Measurements from ENCODE around the gene OR51B4.
"Not testable (repeated sequence)": the region's sequence is repeated elsewhere in the genome, so short reads cannot be mapped to it uniquely, and the experiment has no call there.

The OR51B4 gene

GRCh38 chr11:5339771-5340322, 38.1 kb upstream of the OR51B4 start:
- no peak for TF ChIP-seq EZH2phosphoT487 (conservative IDR thresholded peaks at IDR 0.05; ENCODE audit: low read length)
- TF ChIP-seq, protein P1, sequence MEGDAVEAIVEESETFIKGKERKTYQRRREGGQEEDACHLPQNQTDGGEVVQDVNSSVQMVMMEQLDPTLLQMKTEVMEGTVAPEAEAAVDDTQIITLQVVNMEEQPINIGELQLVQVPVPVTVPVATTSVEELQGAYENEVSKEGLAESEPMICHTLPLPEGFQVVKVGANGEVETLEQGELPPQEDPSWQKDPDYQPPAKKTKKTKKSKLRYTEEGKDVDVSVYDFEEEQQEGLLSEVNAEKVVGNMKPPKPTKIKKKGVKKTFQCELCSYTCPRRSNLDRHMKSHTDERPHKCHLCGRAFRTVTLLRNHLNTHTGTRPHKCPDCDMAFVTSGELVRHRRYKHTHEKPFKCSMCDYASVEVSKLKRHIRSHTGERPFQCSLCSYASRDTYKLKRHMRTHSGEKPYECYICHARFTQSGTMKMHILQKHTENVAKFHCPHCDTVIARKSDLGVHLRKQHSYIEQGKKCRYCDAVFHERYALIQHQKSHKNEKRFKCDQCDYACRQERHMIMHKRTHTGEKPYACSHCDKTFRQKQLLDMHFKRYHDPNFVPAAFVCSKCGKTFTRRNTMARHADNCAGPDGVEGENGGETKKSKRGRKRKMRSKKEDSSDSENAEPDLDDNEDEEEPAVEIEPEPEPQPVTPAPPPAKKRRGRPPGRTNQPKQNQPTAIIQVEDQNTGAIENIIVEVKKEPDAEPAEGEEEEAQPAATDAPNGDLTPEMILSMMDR (IDR thresholded peaks at IDR 0.05; ENCODE audit: insufficient read depth, low read length, poor library complexity, severe bottlenecking): no peak
- Histone ChIP-seq H3F3A (ENCODE audit: insufficient read depth) (no peaks in the 10 kb centered on the region), H2AFZ (ENCODE audit: low read depth, low read length, severe bottlenecking) (no peak overlapping the region), H3K9me2 (replicated peaks; ENCODE audit: insufficient read depth, low read length) (no peaks in the 10 kb centered on the region), H3K27me3 (ENCODE audit: low read length) (no peaks in the 10 kb centered on the region), H3K4me3 (ENCODE audit: insufficient read depth, low read length, poor library complexity, severe bottlenecking) (no peak overlapping the region), H4K20me1 (ENCODE audit: low read depth, low read length) (no peaks in the 10 kb centered on the region), H3K27ac (ENCODE audit: low read depth, low read length) (no peak overlapping the region), H3K9ac (ENCODE audit: low read length) (no peak overlapping the region), H3K79me2 (ENCODE audit: insufficient read depth, low read length) (no peaks in the 10 kb centered on the region), H3K4me2 (ENCODE audit: low read depth, low read length, poor library complexity, severe bottlenecking) (no peak overlapping the region), H3K9me3 (ENCODE audit: insufficient read depth, low read length) (no peaks in the 10 kb centered on the region), H3K36me3 (ENCODE audit: low read length) (no peaks in the 10 kb centered on the region)

DNA sequence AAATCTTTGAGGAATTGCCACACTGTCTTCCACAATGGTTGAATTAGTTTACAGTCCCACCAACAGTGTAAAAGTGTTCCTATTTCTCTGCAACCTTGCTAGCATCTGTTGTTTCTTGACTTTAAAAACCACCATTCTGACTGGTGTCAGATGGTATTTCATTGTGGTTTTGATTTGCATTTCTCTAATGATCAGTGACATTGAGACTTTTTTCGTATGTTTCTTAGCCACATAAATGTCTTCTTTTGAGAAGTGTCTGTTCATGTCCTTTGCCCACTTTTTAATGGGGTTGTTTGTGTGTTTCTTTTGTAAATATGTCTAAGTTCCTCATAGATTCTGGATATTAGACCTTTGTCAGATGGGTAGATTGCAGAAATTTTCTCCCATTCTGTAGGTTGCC, 35.5 kb upstream of the OR51B4 start:
- not testable (repeated sequence) for H3K4me3 ChIP-seq (ENCODE audit: insufficient read depth, low read length, poor library complexity, severe bottlenecking); H4K20me1 ChIP-seq (ENCODE audit: low read depth, low read length); H2AFZ ChIP-seq (ENCODE audit: low read depth, low read length, severe bottlenecking); H3K9me2 ChIP-seq (replicated peaks; ENCODE audit: insufficient read depth, low read length); H3K27me3 ChIP-seq (ENCODE audit: low read length); H3K27ac ChIP-seq (ENCODE audit: low read depth, low read length); H3K4me2 ChIP-seq (ENCODE audit: low read depth, low read length, poor library complexity, severe bottlenecking); H3F3A ChIP-seq (ENCODE audit: insufficient read depth); H3K36me3 ChIP-seq (ENCODE audit: low read length); H3K9me3 ChIP-seq (ENCODE audit: insufficient read depth, low read length); H3K79me2 ChIP-seq (ENCODE audit: insufficient read depth, low read length); H3K9ac ChIP-seq (ENCODE audit: low read length)

- H3K4me2 ChIP-seq (ENCODE audit: low read depth, low read length, poor library complexity, severe bottlenecking): no peak overlapping the region
- no peak overlapping the region for H3K27ac ChIP-seq (ENCODE audit: low read depth, low read length)
- H2AFZ ChIP-seq (ENCODE audit: low read depth, low read length, severe bottlenecking): no peak overlapping the region
- no peaks in the 10 kb centered on the region for H3K79me2 ChIP-seq (ENCODE audit: insufficient read depth, low read length)
- H3K36me3 ChIP-seq (ENCODE audit: low read length): no peaks in the 10 kb centered on the region
- no peaks in the 10 kb centered on the region for H3K9me3 ChIP-seq (ENCODE audit: insufficient read depth, low read length)
- H3F3A ChIP-seq (ENCODE audit: insufficient read depth): no peaks in the 10 kb centered on the region
- H3K27me3 ChIP-seq (ENCODE audit: low read length): no peaks in the 10 kb centered on the region
- no peak for TF ChIP-seq EZH2phosphoT487 (conservative IDR thresholded peaks at IDR 0.05; ENCODE audit: low read length)
- TF ChIP-seq, protein P1 (IDR thresholded peaks at IDR 0.05; ENCODE audit: insufficient read depth, low read length, poor library complexity, severe bottlenecking): no peak
- H4K20me1 ChIP-seq (ENCODE audit: low read depth, low read length): 0 out of 2 replicates have a peak, but pooled peaks cover 4% of the 10 kb centered on the region
- no peaks in the 10 kb centered on the region for H3K9me2 ChIP-seq (replicated peaks; ENCODE audit: insufficient read depth, low read length)
- H3K4me3 ChIP-seq (ENCODE audit: insufficient read depth, low read length, poor library complexity, severe bottlenecking): no peak overlapping the region
- H3K9ac ChIP-seq (ENCODE audit: low read length): no peak overlapping the region
These were observed 34.6 kb upstream of the OR51B4 start for GRCh38 chr11:5336331-5336730.

DNA sequence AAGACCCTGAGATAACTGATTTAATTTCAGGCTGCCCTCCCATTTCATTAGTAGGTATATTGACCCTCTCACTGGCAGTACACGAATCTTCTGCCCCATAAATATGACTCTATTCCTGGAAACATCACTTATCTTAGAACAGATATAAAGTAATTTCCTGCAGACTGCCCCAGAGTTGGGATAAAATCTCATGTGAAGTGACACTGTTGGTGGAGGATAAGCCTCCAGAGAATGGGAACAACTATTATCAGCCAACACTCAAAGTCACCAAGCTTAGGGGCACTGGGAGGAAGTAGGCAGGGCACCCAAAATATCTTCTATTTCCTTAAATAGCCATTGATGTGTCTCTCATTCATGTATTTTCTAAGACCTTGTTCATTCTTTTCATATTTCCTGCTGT, 33.4 kb upstream of the OR51B4 start:
- H3K4me2 ChIP-seq (ENCODE audit: low read depth, low read length, poor library complexity, severe bottlenecking): no peak overlapping the region
- H2AFZ ChIP-seq (ENCODE audit: low read depth, low read length, severe bottlenecking): no peak overlapping the region
- H3K79me2 ChIP-seq (ENCODE audit: insufficient read depth, low read length): no peaks in the 10 kb centered on the region
- H3K9ac ChIP-seq (ENCODE audit: low read length): no peak overlapping the region
- H3K4me3 ChIP-seq (ENCODE audit: insufficient read depth, low read length, poor library complexity, severe bottlenecking): no peak overlapping the region
- TF ChIP-seq, protein P1 (IDR thresholded peaks at IDR 0.05; ENCODE audit: insufficient read depth, low read length, poor library complexity, severe bottlenecking): no peak
- no peak for TF ChIP-seq EZH2phosphoT487 (conservative IDR thresholded peaks at IDR 0.05; ENCODE audit: low read length)
- H3K27ac ChIP-seq (ENCODE audit: low read depth, low read length): no peak overlapping the region
- H3K27me3 ChIP-seq (ENCODE audit: low read length): no peaks in the 10 kb centered on the region
- 0 out of 2 replicates have a peak, but pooled peaks cover 4% of the 10 kb centered on the region for H4K20me1 ChIP-seq (ENCODE audit: low read depth, low read length)
- no peaks in the 10 kb centered on the region for H3K9me2 ChIP-seq (replicated peaks; ENCODE audit: insufficient read depth, low read length)
- no peaks in the 10 kb centered on the region for H3K36me3 ChIP-seq (ENCODE audit: low read length)
- H3F3A ChIP-seq (ENCODE audit: insufficient read depth): no peaks in the 10 kb centered on the region
- no peaks in the 10 kb centered on the region for H3K9me3 ChIP-seq (ENCODE audit: insufficient read depth, low read length)
